ENCODE results near the gene CADM2. TPM values are rescaled to one million over a fixed set of nuclear protein-coding genes. Genes with fewer than 3 reads are reported as not detected.

Gene CADM2
- total RNA-seq, 1 experiment from 2014 or later, result not detected

DNA sequence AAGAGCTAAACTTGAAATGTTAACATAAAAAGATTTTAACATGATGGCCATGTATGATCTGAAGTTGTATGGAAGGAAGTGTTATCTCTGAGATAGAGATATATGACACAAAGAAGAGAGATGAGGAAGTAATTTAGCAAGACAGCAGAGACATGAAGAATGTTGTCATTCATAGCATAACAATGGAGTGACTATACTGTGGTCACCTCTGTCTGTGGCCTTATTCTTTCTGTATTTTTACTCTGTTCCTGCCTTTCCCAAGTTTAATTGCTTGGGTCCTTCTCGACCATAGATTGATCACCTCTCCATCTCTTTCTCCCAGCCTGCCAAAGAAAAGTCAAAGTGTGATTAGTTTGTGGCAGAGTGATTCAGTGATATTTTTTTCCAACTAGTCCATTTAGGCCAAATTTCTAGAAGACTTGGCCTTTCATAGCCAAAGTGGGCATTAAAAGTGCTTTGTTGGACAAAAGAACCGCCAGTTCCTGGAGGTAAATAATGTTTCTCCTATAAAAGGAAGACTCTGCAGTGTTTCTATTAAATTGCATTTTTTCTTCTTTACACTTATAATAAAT is 711.9 kb downstream of the CADM2 start:
- no peak for ATAC-seq

More for the DNA sequence above, 711.9 kb downstream of the CADM2 start:
- no peaks in the 10 kb centered on the region for H3K36me3 ChIP-seq (ENCODE audit: control insufficient read depth in 1 of 2, insufficient read depth in 2 of 2, low read length in 2 of 2)
- TF ChIP-seq, protein P1, sequence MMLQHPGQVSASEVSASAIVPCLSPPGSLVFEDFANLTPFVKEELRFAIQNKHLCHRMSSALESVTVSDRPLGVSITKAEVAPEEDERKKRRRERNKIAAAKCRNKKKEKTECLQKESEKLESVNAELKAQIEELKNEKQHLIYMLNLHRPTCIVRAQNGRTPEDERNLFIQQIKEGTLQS (IDR thresholded peaks at IDR 0.05), result no peak
- TF ChIP-seq POLR2A (IDR thresholded peaks at IDR 0.05; ENCODE audit: borderline replicate concordance, extremely low read depth, insufficient read depth, insufficient read length) (no peak), RAD21 (IDR thresholded peaks at IDR 0.05; ENCODE audit: low read depth) (no peak), POLR2AphosphoS5 (IDR thresholded peaks at IDR 0.05; ENCODE audit: low read depth, low read length) (no peak), ZBTB33 (IDR thresholded peaks at IDR 0.05; ENCODE audit: extremely low read depth, insufficient replicate concordance, low read length) (no peak), CEBPB (IDR thresholded peaks at IDR 0.05; ENCODE audit: low read depth) (no peak), SRF (IDR thresholded peaks at IDR 0.05; ENCODE audit: low read depth) (no peak), ZNF274 (IDR thresholded peaks at IDR 0.05; ENCODE audit: low read depth, low read length) (no peak), EGR1 (IDR thresholded peaks at IDR 0.05; ENCODE audit: low read depth) (no peak), CBX3 (IDR thresholded peaks at IDR 0.05; ENCODE audit: low read depth) (no peak), SP1 (IDR thresholded peaks at IDR 0.05; ENCODE audit: low read depth) (no peak), ZFX (IDR thresholded peaks at IDR 0.05) (no peak), EZH2 (IDR thresholded peaks at IDR 0.05) (no peak)
- TF ChIP-seq, protein P2, sequence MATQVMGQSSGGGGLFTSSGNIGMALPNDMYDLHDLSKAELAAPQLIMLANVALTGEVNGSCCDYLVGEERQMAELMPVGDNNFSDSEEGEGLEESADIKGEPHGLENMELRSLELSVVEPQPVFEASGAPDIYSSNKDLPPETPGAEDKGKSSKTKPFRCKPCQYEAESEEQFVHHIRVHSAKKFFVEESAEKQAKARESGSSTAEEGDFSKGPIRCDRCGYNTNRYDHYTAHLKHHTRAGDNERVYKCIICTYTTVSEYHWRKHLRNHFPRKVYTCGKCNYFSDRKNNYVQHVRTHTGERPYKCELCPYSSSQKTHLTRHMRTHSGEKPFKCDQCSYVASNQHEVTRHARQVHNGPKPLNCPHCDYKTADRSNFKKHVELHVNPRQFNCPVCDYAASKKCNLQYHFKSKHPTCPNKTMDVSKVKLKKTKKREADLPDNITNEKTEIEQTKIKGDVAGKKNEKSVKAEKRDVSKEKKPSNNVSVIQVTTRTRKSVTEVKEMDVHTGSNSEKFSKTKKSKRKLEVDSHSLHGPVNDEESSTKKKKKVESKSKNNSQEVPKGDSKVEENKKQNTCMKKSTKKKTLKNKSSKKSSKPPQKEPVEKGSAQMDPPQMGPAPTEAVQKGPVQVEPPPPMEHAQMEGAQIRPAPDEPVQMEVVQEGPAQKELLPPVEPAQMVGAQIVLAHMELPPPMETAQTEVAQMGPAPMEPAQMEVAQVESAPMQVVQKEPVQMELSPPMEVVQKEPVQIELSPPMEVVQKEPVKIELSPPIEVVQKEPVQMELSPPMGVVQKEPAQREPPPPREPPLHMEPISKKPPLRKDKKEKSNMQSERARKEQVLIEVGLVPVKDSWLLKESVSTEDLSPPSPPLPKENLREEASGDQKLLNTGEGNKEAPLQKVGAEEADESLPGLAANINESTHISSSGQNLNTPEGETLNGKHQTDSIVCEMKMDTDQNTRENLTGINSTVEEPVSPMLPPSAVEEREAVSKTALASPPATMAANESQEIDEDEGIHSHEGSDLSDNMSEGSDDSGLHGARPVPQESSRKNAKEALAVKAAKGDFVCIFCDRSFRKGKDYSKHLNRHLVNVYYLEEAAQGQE (IDR thresholded peaks at IDR 0.05; ENCODE audit: low read depth), result no peak
- TF ChIP-seq, protein P3, sequence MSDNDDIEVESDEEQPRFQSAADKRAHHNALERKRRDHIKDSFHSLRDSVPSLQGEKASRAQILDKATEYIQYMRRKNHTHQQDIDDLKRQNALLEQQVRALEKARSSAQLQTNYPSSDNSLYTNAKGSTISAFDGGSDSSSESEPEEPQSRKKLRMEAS (IDR thresholded peaks at IDR 0.05), result no peak
- no peak for DNase-seq (ENCODE audit: low read depth, low spot score)
- H3K9me3 ChIP-seq (ENCODE audit: control insufficient read depth in 1 of 2, insufficient read depth in 1 of 2, low read depth in 1 of 2, low read length in 2 of 2), result peaks cover 5 to 6% of the 10 kb centered on the region in 2 experiments; a peak in 2 of 4 replicates
- no peaks in the 10 kb centered on the region for H4K20me1 ChIP-seq (ENCODE audit: insufficient read depth)
- H3K79me2 ChIP-seq (ENCODE audit: insufficient read depth, low read length), result no peaks in the 10 kb centered on the region
- H2AFZ ChIP-seq (ENCODE audit: low read depth, low read length, poor library complexity, severe bottlenecking), result no peak overlapping the region
- ChIA-PET RAD21 (ENCODE audit: low non-redundant PET in 1 of 2, low total read pairs in 2 of 2, uncharacterized antibody in 2 of 2, unreplicated experiment in 2 of 2) (no interaction called here), POLR2A (no interaction called here), CTCF (no interaction called here)
- no peak overlapping the region for H3K9ac ChIP-seq (ENCODE audit: low read length)
- no peak overlapping the region for H3K4me3 ChIP-seq (replicated peaks in 1 of 2; ENCODE audit: low read depth in 1 of 2, low read length in 2 of 2)
- no peak overlapping the region for H3K27ac ChIP-seq (ENCODE audit: low read depth, low read length)
- BruUV-seq (replicated peaks), result no TSS peak
- H3K27me3 ChIP-seq (ENCODE audit: insufficient read depth, low read length), result no peaks in the 10 kb centered on the region
- intact Hi-C loops (cut with micrococcal nuclease), result no loop called here
- no peaks in the 10 kb centered on the region for H3K9me2 ChIP-seq (ENCODE audit: insufficient read depth)
- H3K4me1 ChIP-seq (ENCODE audit: control insufficient read depth in 1 of 2, insufficient read depth in 2 of 2, low read length in 2 of 2), result no peaks in the 10 kb centered on the region
- H3K4me2 ChIP-seq (ENCODE audit: low read length), result no peak overlapping the region
